B cell (primary cell): Measurements from ENCODE around the gene ARHGEF26. TPM values are rescaled to one million over a fixed set of nuclear protein-coding genes. Genes with fewer than 3 reads are reported as not detected.

ENCODE experiments used
- ATAC-seq: fragments of 200-7000 bp; cut with Tn5 transposase; one replicate; pipeline ENCODE4 v1.10.0; 2021; ENCODE audit warnings: low read depth, mild to moderate bottlenecking, moderate number of reproducible peaks, moderate library complexity
- CTCF ChIA-PET: fragments of 350-600 bp; sonication (Branson Sonifier 250); formaldehyde crosslinking; loops from one replicate; lab custom pipeline; 2021; ENCODE audit warnings: antibody characterized with exemption, inconsistent platforms; lab: Charles Lee
- POLR2A ChIA-PET: fragments of 350-600 bp; sonication (Branson Sonifier 250); formaldehyde crosslinking; loops from one replicate; lab custom pipeline; 2021; ENCODE audit warnings: antibody characterized with exemption; lab: Charles Lee
- DNase-seq: peaks from one replicate; pipeline ENCODE4 v3.0.0; 2013
- H2AFZ ChIP-seq: 2 replicates; pipeline ENCODE4 v1.6.1; 2012; ENCODE audit warnings: mild to moderate bottlenecking, low read depth, low read length; ENCODE audit not compliant: insufficient read depth, poor library complexity, severe bottlenecking
- H3K27ac ChIP-seq, 2 donors: 1 replicate in 1 of 2; 2 replicates in 1 of 2; pipeline ENCODE4 v1.5.1; 2012 to 2013; ENCODE audit warnings: low read length in 2 of 2, mild to moderate bottlenecking in 2 of 2, moderate library complexity in 1 of 2
- H3K27me3 ChIP-seq, 4 experiments: fragments of 200-600 bp in 1 of 4; sonication (generic) in 1 of 4; replicated peaks in 1 of 4; 1 replicate in 2 of 4; 2 replicates in 2 of 4; pipeline versions ENCODE4 v1.6.1 to v1.7.0; 2013 to 2016; ENCODE audit warnings: low read length in 3 of 4, mild to moderate bottlenecking in 2 of 4, mixed read lengths in 1 of 4, moderate library complexity in 1 of 4; ENCODE audit not compliant: insufficient read depth in 4 of 4, control insufficient read depth in 3 of 4; ENCODE audit errors: control extremely low read depth in 1 of 4
- H3K36me3 ChIP-seq, 2 experiments: replicated peaks in 1 of 2; 1 replicate in 1 of 2; 2 replicates in 1 of 2; pipeline versions ENCODE4 v1.6.1 to v1.7.1; 2013; ENCODE audit warnings: low read length in 1 of 2; ENCODE audit not compliant: insufficient read depth in 2 of 2, control insufficient read depth in 1 of 2; ENCODE audit errors: control extremely low read depth in 1 of 2, extremely low read depth in 1 of 2
- H3K4me1 ChIP-seq, 2 donors: fragments of 200-600 bp in 1 of 2; sonication (generic) in 1 of 2; 1 replicate in 1 of 2; 2 replicates in 1 of 2; pipeline versions ENCODE4 v1.5.1 to v1.6.1; 2013 to 2017; ENCODE audit warnings: low read length in 2 of 2; ENCODE audit not compliant: control insufficient read depth in 2 of 2, insufficient read depth in 2 of 2
- H3K4me2 ChIP-seq: replicated peaks from 2 replicates; pipeline ENCODE3; 2012; ENCODE audit warnings: mild to moderate bottlenecking, low read depth, low read length; ENCODE audit not compliant: poor library complexity, severe bottlenecking
- H3K4me3 ChIP-seq, 5 experiments: fragments of 200-600 bp in 1 of 5; sonication (generic) in 1 of 5; 1 replicate in 3 of 5; 2 replicates in 2 of 5; pipeline versions ENCODE4 v1.5.1 to v1.7.0; 2011 to 2016; ENCODE audit warnings: low read length in 4 of 5, mild to moderate bottlenecking in 4 of 5, low read depth in 2 of 5, control low read depth in 1 of 5, moderate library complexity in 1 of 5; ENCODE audit not compliant: insufficient read depth in 1 of 5; ENCODE audit errors: control extremely low read depth in 1 of 5, extremely low read depth in 1 of 5
- H3K79me2 ChIP-seq: fragments of 200-600 bp; sonication (generic); one replicate; pipeline ENCODE4 v1.6.0; 2016; ENCODE audit warnings: low read length; ENCODE audit not compliant: control insufficient read depth, insufficient read depth
- H3K9ac ChIP-seq: fragments of 200-600 bp; sonication (generic); 2 replicates; pipeline ENCODE4 v1.6.1; 2017; ENCODE audit warnings: mild to moderate bottlenecking, low read length, moderate library complexity
- H3K9me3 ChIP-seq, 3 donors: one replicate each; pipeline versions ENCODE4 v1.6.1 to v1.7.1; 2013; ENCODE audit warnings: low read length in 2 of 3; ENCODE audit not compliant: control insufficient read depth in 2 of 3, insufficient read depth in 1 of 3; ENCODE audit errors: control extremely low read depth in 1 of 3
- H4K20me1 ChIP-seq: 2 replicates; pipeline ENCODE4 v1.6.0; 2012; ENCODE audit warnings: mild to moderate bottlenecking, low read length; ENCODE audit not compliant: insufficient read depth, control insufficient read depth, poor library complexity, severe bottlenecking
- H3K27ac Mint-ChIP-seq: one replicate; pipeline ENCODE4 v1.8.0; 2021; ENCODE audit warnings: mixed read lengths
- H3K27me3 Mint-ChIP-seq: one replicate; pipeline ENCODE4 v1.8.0; 2021; ENCODE audit warnings: mixed read lengths
- H3K4me1 Mint-ChIP-seq: one replicate; pipeline ENCODE4 v1.8.0; 2021; ENCODE audit warnings: mixed read lengths
- H3K4me3 Mint-ChIP-seq: one replicate; pipeline ENCODE4 v1.8.0; 2021; ENCODE audit warnings: mixed read lengths
- H3K9me3 Mint-ChIP-seq: one replicate; pipeline ENCODE4 v1.8.0; 2022; ENCODE audit warnings: mixed read lengths; ENCODE audit not compliant: insufficient read depth
- EZH2 ChIP-seq: IDR thresholded peaks from 2 replicates; pipeline ENCODE4 v1.6.1; 2012; ENCODE audit warnings: borderline replicate concordance, low read depth, mild to moderate bottlenecking, moderate library complexity, low read length; ENCODE audit not compliant: insufficient read depth, poor library complexity, severe bottlenecking
- WGBS: methylation state at CpG from one replicate; pipeline ENCODE4 v1.1.5; 2013; ENCODE audit warnings: missing lambda C conversion rate; ENCODE audit not compliant: insufficient coverage; 5-methylcytosine and 5-hydroxymethylcytosine counted together
- intact Hi-C: fragments of 100-400 bp; cut with micrococcal nuclease; formaldehyde crosslinking; loops from one replicate; pipeline ENCODE4 v1.10.0; 2022
- polyA plus RNA-seq: library from polyadenylated mRNA; depleted of rRNA; stranded (reverse); fragments of >200 nt; gene quantifications from 2 replicates; pipeline ENCODE4 v1.2.3, GENCODE V29; 2012
- total RNA-seq, 2 donors: library from RNA; stranded (reverse); fragments of 120-200 nt in 1 of 2; gene quantifications; 1 replicate in 1 of 2; 2 replicates in 1 of 2; pipeline versions ENCODE4 v1.2.3 to v1.2.4, GENCODE V29; 2013 to 2022
- TF ChIP-seq, protein P1 (sequence below): fragments of 200-600 bp; IDR thresholded peaks from one replicate; pipeline ENCODE4 v1.8.0; 2022; ENCODE audit warnings: antibody characterized with exemption, mild to moderate bottlenecking

ARHGEF26 gene
- total and polyA plus RNA-seq, 2 donors (not counting 1 experiment from before 2014, with no cell fraction given) = not detected

DNA sequence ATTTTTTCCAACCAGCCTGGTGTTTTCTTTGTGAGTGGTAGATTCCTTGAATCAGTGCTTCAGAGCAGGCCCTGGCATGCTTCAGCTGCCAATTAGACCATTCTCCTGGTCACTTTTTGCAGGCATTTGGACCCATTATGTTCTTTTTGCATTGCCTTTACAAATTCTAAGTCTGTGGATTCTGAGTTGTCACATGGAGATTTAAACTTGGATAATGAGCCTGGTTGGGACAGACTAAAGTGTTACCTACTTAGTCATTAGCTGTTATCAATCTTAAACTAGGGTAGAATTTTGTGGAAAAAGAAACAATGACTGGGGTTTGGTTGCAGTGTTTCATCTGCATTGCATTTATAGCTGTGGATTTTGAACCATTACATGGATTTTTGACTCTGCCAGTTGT, 40.6 kb downstream of the ARHGEF26 start:
- no peak overlapping the region for H3K4me2 ChIP-seq
- ATAC-seq = no peak
- H3K9me3 Mint-ChIP-seq = no peaks in the 10 kb centered on the region

GRCh38 chr3:154164387-154164786, 43.2 kb downstream of the ARHGEF26 start:
- H3K27me3 Mint-ChIP-seq = no peaks in the 10 kb centered on the region
- Histone ChIP-seq H3K4me1 (no peaks in the 10 kb centered on the region), H3K27me3 (peaks cover 0 to 3% (median 0%) of the 10 kb centered on the region in 4 experiments), H3K27ac (no peak overlapping the region), H2AFZ (no peak overlapping the region), H3K9me3 (no peaks in the 10 kb centered on the region), H3K4me2 (no peak overlapping the region), H3K9ac (no peak overlapping the region), H3K36me3 (no peaks in the 10 kb centered on the region), H4K20me1 (no peaks in the 10 kb centered on the region), H3K4me3 (no peak overlapping the region), H3K79me2 (no peaks in the 10 kb centered on the region)
- WGBS = no CpG with 5 or more reads among the region's 2 CpGs
- intact Hi-C loops = no loop called here
- ATAC-seq = no peak
- H3K4me1 Mint-ChIP-seq = no peaks in the 10 kb centered on the region
- ChIA-PET POLR2A (no interaction called here), CTCF (no interaction called here)
- H3K27ac Mint-ChIP-seq = no peak overlapping the region
- H3K4me3 Mint-ChIP-seq = no peak overlapping the region
- DNase-seq = no peak
- TF ChIP-seq, protein P1, sequence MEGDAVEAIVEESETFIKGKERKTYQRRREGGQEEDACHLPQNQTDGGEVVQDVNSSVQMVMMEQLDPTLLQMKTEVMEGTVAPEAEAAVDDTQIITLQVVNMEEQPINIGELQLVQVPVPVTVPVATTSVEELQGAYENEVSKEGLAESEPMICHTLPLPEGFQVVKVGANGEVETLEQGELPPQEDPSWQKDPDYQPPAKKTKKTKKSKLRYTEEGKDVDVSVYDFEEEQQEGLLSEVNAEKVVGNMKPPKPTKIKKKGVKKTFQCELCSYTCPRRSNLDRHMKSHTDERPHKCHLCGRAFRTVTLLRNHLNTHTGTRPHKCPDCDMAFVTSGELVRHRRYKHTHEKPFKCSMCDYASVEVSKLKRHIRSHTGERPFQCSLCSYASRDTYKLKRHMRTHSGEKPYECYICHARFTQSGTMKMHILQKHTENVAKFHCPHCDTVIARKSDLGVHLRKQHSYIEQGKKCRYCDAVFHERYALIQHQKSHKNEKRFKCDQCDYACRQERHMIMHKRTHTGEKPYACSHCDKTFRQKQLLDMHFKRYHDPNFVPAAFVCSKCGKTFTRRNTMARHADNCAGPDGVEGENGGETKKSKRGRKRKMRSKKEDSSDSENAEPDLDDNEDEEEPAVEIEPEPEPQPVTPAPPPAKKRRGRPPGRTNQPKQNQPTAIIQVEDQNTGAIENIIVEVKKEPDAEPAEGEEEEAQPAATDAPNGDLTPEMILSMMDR = no peak
- no peak for TF ChIP-seq EZH2
- H3K9me3 Mint-ChIP-seq = no peaks in the 10 kb centered on the region

More for the DNA sequence above, 40.6 kb downstream of the ARHGEF26 start:
- H3K4me3 ChIP-seq = no peak overlapping the region
- no peak for DNase-seq
- no peaks in the 10 kb centered on the region for H3K79me2 ChIP-seq
- no peaks in the 10 kb centered on the region for H3K4me1 ChIP-seq
- no peaks in the 10 kb centered on the region for H3K36me3 ChIP-seq
- no peaks in the 10 kb centered on the region for H3K9me3 ChIP-seq
- no peak overlapping the region for H3K27ac Mint-ChIP-seq
- POLR2A ChIA-PET = no interaction called here
- H2AFZ ChIP-seq = no peak overlapping the region
- intact Hi-C loops = no loop called here
- no peak overlapping the region for H3K9ac ChIP-seq
- H3K27me3 ChIP-seq = peaks cover 0 to 2% (median 0%) of the 10 kb centered on the region in 4 experiments
- H3K27me3 Mint-ChIP-seq = no peaks in the 10 kb centered on the region
- H3K27ac ChIP-seq = no peak overlapping the region
- no peaks in the 10 kb centered on the region for H3K4me1 Mint-ChIP-seq
- CTCF ChIA-PET = no interaction called here
- no peaks in the 10 kb centered on the region for H4K20me1 ChIP-seq
- no peak overlapping the region for H3K4me3 Mint-ChIP-seq
- TF ChIP-seq EZH2 = no peak
- TF ChIP-seq, protein P1 = no peak
